ENCODE data around the gene PPP1R13B.

The PPP1R13B gene

GRCh38 chr14:103856607-103857006 lies 9.2 kb upstream of the PPP1R13B start:
- no peak for DNase-seq (ENCODE audit: low read depth)
- no peak for TF ChIP-seq CTCF (IDR thresholded peaks at IDR 0.05; ENCODE audit: insufficient read depth, low read depth, low read length, missing control alignments)

GRCh38 chr14:103856105-103856504 lies 8.7 kb upstream of the PPP1R13B start:
- no peak for TF ChIP-seq CTCF (IDR thresholded peaks at IDR 0.05; ENCODE audit: insufficient read depth, low read depth, low read length, missing control alignments)
- no peak for DNase-seq (ENCODE audit: low read depth)
- H3K4me3 ChIP-seq (ENCODE audit: low read length): no peak overlapping the region

More at GRCh38 chr14:103856607-103857006, 9.2 kb upstream of the PPP1R13B start:
- no peak overlapping the region for H3K4me3 ChIP-seq (ENCODE audit: low read length)

GRCh38 chr14:103855734-103856095 lies 8.3 kb upstream of the PPP1R13B start:
- no peak for DNase-seq (ENCODE audit: low read depth)
- no peak overlapping the region for H3K4me3 ChIP-seq (ENCODE audit: low read length)
- TF ChIP-seq CTCF (IDR thresholded peaks at IDR 0.05; ENCODE audit: insufficient read depth, low read depth, low read length, missing control alignments): no peak

GRCh38 chr14:103854822-103855733 lies 7.7 kb upstream of the PPP1R13B start:
- peak; percentile 65 for DNase-seq (ENCODE audit: low read depth)
- H3K4me3 ChIP-seq (ENCODE audit: low read length): no peak overlapping the region
- TF ChIP-seq CTCF (IDR thresholded peaks at IDR 0.05; ENCODE audit: insufficient read depth, low read depth, low read length, missing control alignments): peak; percentile 3

GRCh38 chr14:103854017-103854808 lies 6.8 kb upstream of the PPP1R13B start:
- no peak overlapping the region for H3K4me3 ChIP-seq (ENCODE audit: low read length)
- DNase-seq (ENCODE audit: low read depth): peak; percentile 54
- TF ChIP-seq CTCF (IDR thresholded peaks at IDR 0.05; ENCODE audit: insufficient read depth, low read depth, low read length, missing control alignments): no peak

GRCh38 chr14:103849151-103849886 lies 1.9 kb upstream of the PPP1R13B start:
- no peak for TF ChIP-seq CTCF (IDR thresholded peaks at IDR 0.05; ENCODE audit: insufficient read depth, low read depth, low read length, missing control alignments)
- no peak overlapping the region for H3K4me3 ChIP-seq (ENCODE audit: low read length)
- no peak for DNase-seq (ENCODE audit: low read depth)

Measured in epithelial cell of esophagus (primary cell).